Neural cell (in vitro differentiated cells): ENCODE measurements around the gene KRT6C. TPM values are rescaled to one million over a fixed set of nuclear protein-coding genes. Genes with fewer than 3 reads are reported as not detected.

Source experiments
- H2AFZ ChIP-seq: fragments of 200-600, 300-800 bp; sonication (generic), shearing (Covaris generic); 2 replicates; pipeline ENCODE4 v1.6.0; 2014; ENCODE audit warnings: low read depth, mild to moderate bottlenecking, antibody characterized with exemption, low read length, moderate library complexity
- H3F3A ChIP-seq: fragments of 200-600 bp; shearing (Covaris generic); 2 replicates; pipeline ENCODE4 v1.6.1; 2016; ENCODE audit warnings: mild to moderate bottlenecking, moderate library complexity, mixed read lengths, antibody characterized with exemption, low read length; ENCODE audit not compliant: insufficient read depth, poor library complexity, severe bottlenecking
- H3K27ac ChIP-seq: fragments of 200-600, 300-800 bp; sonication (generic), shearing (Covaris generic); 2 replicates; pipeline ENCODE4 v1.5.1; 2014; ENCODE audit warnings: mild to moderate bottlenecking, low read length, moderate library complexity
- H3K27me3 ChIP-seq: fragments of 300-800, 200-600 bp; sonication (generic), shearing (Covaris generic); 2 replicates; pipeline ENCODE4 v1.6.0; 2014; ENCODE audit warnings: mild to moderate bottlenecking, low read depth, low read length, moderate library complexity; ENCODE audit not compliant: insufficient read depth
- H3K36me3 ChIP-seq: fragments of 300-800, 200-600 bp; sonication (generic), shearing (Covaris generic); 2 replicates; pipeline ENCODE4 v1.5.1; 2014; ENCODE audit warnings: mild to moderate bottlenecking, antibody characterized with exemption, low read length, moderate library complexity; ENCODE audit not compliant: insufficient read depth
- H3K4me2 ChIP-seq: fragments of 300-800, 200-600 bp; sonication (generic), shearing (Covaris generic); 2 replicates; pipeline ENCODE4 v1.6.0; 2014; ENCODE audit warnings: mild to moderate bottlenecking, low read length
- H3K4me3 ChIP-seq: fragments of 300-800, 200-600 bp; sonication (generic), shearing (Covaris generic); 2 replicates; pipeline ENCODE4 v1.5.1; 2014; ENCODE audit warnings: mild to moderate bottlenecking, low read length, moderate library complexity
- H3K79me2 ChIP-seq: fragments of 200-600 bp; shearing (Covaris generic); replicated peaks from 2 replicates; pipeline ENCODE4 v1.6.0; 2014; ENCODE audit warnings: mild to moderate bottlenecking, low read length, moderate library complexity; ENCODE audit not compliant: insufficient read depth
- H3K9ac ChIP-seq: fragments of 300-800, 200-600 bp; sonication (generic), shearing (Covaris generic); 2 replicates; pipeline ENCODE4 v1.6.1; 2016; ENCODE audit warnings: mild to moderate bottlenecking, low read length, mixed read lengths
- H3K9me2 ChIP-seq: fragments of 200-600 bp; shearing (Covaris generic); 2 replicates; pipeline ENCODE4 v1.6.1; 2016; ENCODE audit warnings: mild to moderate bottlenecking, low read length, mixed read lengths; ENCODE audit not compliant: insufficient read depth
- H3K9me3 ChIP-seq: fragments of 200-600, 300-800 bp; sonication (generic), shearing (Covaris generic); 2 replicates; pipeline ENCODE4 v1.6.1; 2016; ENCODE audit warnings: mild to moderate bottlenecking, mixed run types, low read length, moderate library complexity, mixed read lengths
- H4K20me1 ChIP-seq: fragments of 200-600 bp; shearing (Covaris generic); 2 replicates; pipeline ENCODE4 v1.6.1; 2016; ENCODE audit warnings: mild to moderate bottlenecking, mixed run types; ENCODE audit not compliant: insufficient read depth
- CTCF ChIP-seq: fragments of 450-650 bp; IDR thresholded peaks from 2 replicates; pipeline ENCODE4 v1.5.1; 2014; ENCODE audit warnings: antibody characterized with exemption, mild to moderate bottlenecking, moderate library complexity; ENCODE audit not compliant: poor library complexity, severe bottlenecking
- EP300 ChIP-seq: fragments of 450-650 bp; conservative IDR thresholded peaks from 2 replicates; pipeline ENCODE4 v1.6.1; 2014; ENCODE audit warnings: antibody characterized with exemption, mild to moderate bottlenecking, moderate library complexity; ENCODE audit not compliant: poor library complexity, severe bottlenecking
- EZH2 ChIP-seq: fragments of 200-600, 300-800 bp; shearing (Covaris generic), sonication (generic); IDR thresholded peaks from 2 replicates; pipeline ENCODE4 v1.6.1; 2014; ENCODE audit warnings: antibody characterized with exemption, low read length, borderline replicate concordance, mild to moderate bottlenecking; ENCODE audit not compliant: insufficient read depth, poor library complexity, severe bottlenecking
- MXI1 ChIP-seq: fragments of 450-650 bp; conservative IDR thresholded peaks from 2 replicates; pipeline ENCODE4 v1.6.1; 2014; ENCODE audit warnings: antibody characterized with exemption, mild to moderate bottlenecking; ENCODE audit not compliant: poor library complexity, severe bottlenecking
- POLR2AphosphoS5 ChIP-seq: IDR thresholded peaks from 2 replicates; pipeline ENCODE4 v1.6.1; 2012
- RAD21 ChIP-seq: fragments of 450-650 bp; conservative IDR thresholded peaks from 2 replicates; pipeline ENCODE4 v1.6.1; 2014; ENCODE audit warnings: antibody characterized with exemption, mild to moderate bottlenecking, moderate library complexity
- REST ChIP-seq: IDR thresholded peaks from 2 replicates; pipeline ENCODE4 v1.6.1; 2012; ENCODE audit warnings: borderline replicate concordance
- SMC3 ChIP-seq: fragments of 450-650 bp; conservative IDR thresholded peaks from 2 replicates; pipeline ENCODE4 v1.6.1; 2014; ENCODE audit warnings: antibody characterized with exemption, mild to moderate bottlenecking, moderate library complexity; ENCODE audit not compliant: poor library complexity
- TAF1 ChIP-seq: IDR thresholded peaks from 2 replicates; pipeline ENCODE4 v1.6.1; 2012; ENCODE audit warnings: low read depth
- polyA plus RNA-seq: library from polyadenylated mRNA; depleted of rRNA; stranded (reverse); fragments of >200 nt; gene quantifications from 2 replicates; pipeline ENCODE4 v1.2.3, GENCODE V29; 2014

KRT6C gene
- polyA plus RNA-seq, 1 donor from 2014 or later: not detected

GRCh38 chr12:52519826-52520662, 46.4 kb upstream of the KRT6C start, which contains the start of gene KRT5:
KRT5 (minus strand) TSS chr12:52520394; CDS start chr12:52520296, 98 bp downstream.
- no peak within 1 kb of the TSS for H3K4me2 ChIP-seq
- no peaks in the 10 kb centered on the region for H3K27me3 ChIP-seq

GRCh38 chr12:52519387-52519703, 45.7 kb upstream of the KRT6C start:
- Histone ChIP-seq H2AFZ (no peak overlapping the region), H4K20me1 (no peaks in the 10 kb centered on the region), H3F3A (no peaks in the 10 kb centered on the region), H3K9me3 (no peaks in the 10 kb centered on the region), H3K36me3 (no peaks in the 10 kb centered on the region), H3K4me2 (no peak overlapping the region), H3K9me2 (no peaks in the 10 kb centered on the region), H3K79me2 (no peaks in the 10 kb centered on the region), H3K4me3 (no peak overlapping the region), H3K9ac (no peak overlapping the region), H3K27me3 (no peaks in the 10 kb centered on the region), H3K27ac (no peak overlapping the region)
- no peak for TF ChIP-seq SMC3
- TF ChIP-seq EZH2: no peak
- TF ChIP-seq RAD21: no peak
- no peak for TF ChIP-seq POLR2AphosphoS5
- TF ChIP-seq EP300: no peak
- no peak for TF ChIP-seq REST

More at GRCh38 chr12:52519826-52520662, 46.4 kb upstream of the KRT6C start, which contains the start of gene KRT5:
- TF ChIP-seq TAF1: no peak
- TF ChIP-seq POLR2AphosphoS5: no peak
- no peak for TF ChIP-seq EP300
- TF ChIP-seq EZH2: no peak
- no peaks in the 10 kb centered on the region for H3K79me2 ChIP-seq
- H3K9ac ChIP-seq: no peak within 1 kb of the TSS
- no peaks in the 10 kb centered on the region for H3K9me3 ChIP-seq
- no peaks in the 10 kb centered on the region for H3K9me2 ChIP-seq
- no peaks in the 10 kb centered on the region for H4K20me1 ChIP-seq
- H2AFZ ChIP-seq: no peak within 1 kb of the TSS
- no peaks in the 10 kb centered on the region for H3K36me3 ChIP-seq
- H3K4me3 ChIP-seq: no peak within 1 kb of the TSS
- H3K27ac ChIP-seq: no peak within 1 kb of the TSS
- no peaks in the 10 kb centered on the region for H3F3A ChIP-seq

- Histone ChIP-seq H3K9ac (no peak overlapping the region), H3K79me2 (no peaks in the 10 kb centered on the region), H3K27me3 (no peaks in the 10 kb centered on the region), H3F3A (no peaks in the 10 kb centered on the region), H3K9me3 (no peaks in the 10 kb centered on the region), H3K36me3 (no peaks in the 10 kb centered on the region), H3K4me2 (no peak overlapping the region), H3K9me2 (no peaks in the 10 kb centered on the region), H3K4me3 (no peak overlapping the region), H2AFZ (no peak overlapping the region), H4K20me1 (no peaks in the 10 kb centered on the region), H3K27ac (no peak overlapping the region)
- TF ChIP-seq REST (no peak), TAF1 (no peak), EP300 (no peak), CTCF (no peak), EZH2 (no peak), SMC3 (no peak), MXI1 (no peak)
Observed at GRCh38 chr12:52518574-52519386, 45.2 kb upstream of the KRT6C start.
